Natural killer cell (primary cell): ENCODE results near the gene LAMA4. TPM values are rescaled to one million over a fixed set of nuclear protein-coding genes. Genes with fewer than 3 reads are reported as not detected.

Experiments used
- ATAC-seq, 3 donors: fragments of 150-1000 bp in 2 of 3; fragments of 200-7000 bp in 1 of 3; cut with Tn5 transposase; 1 replicate in 1 of 3; 2 replicates in 2 of 3; pipeline ENCODE4 v1.10.0; 2021; ENCODE audit warnings: mild to moderate bottlenecking in 2 of 3, moderate library complexity in 2 of 3
- DNase-seq, 2 donors: peaks; one replicate each; pipeline versions ENCODE4 v3.0.0 to v3.0.0-alpha.2; 2013 to 2021; ENCODE audit warnings: mixed read lengths in 1 of 2
- H3K27ac ChIP-seq: one replicate; pipeline ENCODE4 v1.5.1; 2013; ENCODE audit warnings: mild to moderate bottlenecking, low read length
- H3K27me3 ChIP-seq: one replicate; pipeline ENCODE4 v1.6.1; 2013; ENCODE audit warnings: low read length; ENCODE audit not compliant: control insufficient read depth, insufficient read depth
- H3K36me3 ChIP-seq: one replicate; pipeline ENCODE4 v1.6.1; 2013; ENCODE audit warnings: low read length; ENCODE audit not compliant: control insufficient read depth, insufficient read depth
- H3K4me1 ChIP-seq: one replicate; pipeline ENCODE4 v1.6.1; 2013; ENCODE audit warnings: low read length; ENCODE audit not compliant: control insufficient read depth, insufficient read depth
- H3K4me3 ChIP-seq: one replicate; pipeline ENCODE4 v1.5.1; 2013; ENCODE audit warnings: low read length
- H3K9me3 ChIP-seq: one replicate; pipeline ENCODE4 v1.6.1; 2013; ENCODE audit warnings: low read length; ENCODE audit not compliant: control insufficient read depth, insufficient read depth
- H3K27ac Mint-ChIP-seq, 2 donors: one replicate each; pipeline ENCODE4 v1.8.0; 2022; ENCODE audit warnings: mild to moderate bottlenecking in 2 of 2, mixed read lengths in 2 of 2, moderate library complexity in 1 of 2
- H3K27me3 Mint-ChIP-seq, 2 donors: one replicate each; pipeline ENCODE4 v1.8.0; 2022; ENCODE audit warnings: low read depth in 2 of 2, mixed read lengths in 2 of 2
- H3K36me3 Mint-ChIP-seq: one replicate; pipeline ENCODE4 v1.8.0; 2022; ENCODE audit warnings: mixed read lengths
- H3K4me1 Mint-ChIP-seq, 2 donors: one replicate each; pipeline ENCODE4 v1.8.0; 2022; ENCODE audit warnings: mixed read lengths in 2 of 2
- H3K4me3 Mint-ChIP-seq: one replicate; pipeline ENCODE4 v1.8.0; 2022; ENCODE audit warnings: mild to moderate bottlenecking, moderate library complexity, mixed read lengths
- H3K9me3 Mint-ChIP-seq, 2 donors: one replicate each; pipeline ENCODE4 v1.8.0; 2022; ENCODE audit warnings: mixed read lengths in 2 of 2
- CTCF ChIP-seq: fragments of 200-600 bp; IDR thresholded peaks from one replicate; pipeline ENCODE4 v1.8.0; 2022; ENCODE audit warnings: antibody characterized with exemption
- WGBS: methylation state at CpG from one replicate; pipeline ENCODE4 v1.1.7; 2013; ENCODE audit warnings: missing lambda C conversion rate; ENCODE audit not compliant: insufficient coverage; 5-methylcytosine and 5-hydroxymethylcytosine counted together
- intact Hi-C: fragments of 100-400 bp; cut with micrococcal nuclease; formaldehyde crosslinking; loops from one replicate; pipeline ENCODE4 v1.14.2; 2022
- total RNA-seq, 4 donors: library from RNA; stranded (reverse); fragments of 120-200 nt in 1 of 4; gene quantifications; one replicate each; pipeline versions ENCODE4 v1.2.3 to v1.2.4, GENCODE V29; 2013 to 2022

The LAMA4 gene
- total RNA-seq, 3 donors from 2014 or later (not counting 1 experiment from before 2014, with no cell fraction given): not detected

GRCh38 chr6:112284603-112285002, 30.2 kb upstream of the LAMA4 start:
- no peak overlapping the region for H3K27ac ChIP-seq
- H3K27me3 Mint-ChIP-seq: peaks cover 65 to 88% of the 10 kb centered on the region in 2 donors
- H3K27me3 ChIP-seq: peaks cover 48% of the 10 kb centered on the region
- intact Hi-C loops: no loop called here
- no peaks in the 10 kb centered on the region for H3K36me3 ChIP-seq
- H3K4me3 ChIP-seq: no peak overlapping the region
- H3K4me1 Mint-ChIP-seq: peaks cover 22 to 28% of the 10 kb centered on the region in 2 donors
- H3K9me3 ChIP-seq: no peaks in the 10 kb centered on the region
- no peak overlapping the region for H3K27ac Mint-ChIP-seq
- DNase-seq: no peak
- H3K36me3 Mint-ChIP-seq: no peaks in the 10 kb centered on the region
- no peak for TF ChIP-seq CTCF
- H3K9me3 Mint-ChIP-seq: no peaks in the 10 kb centered on the region
- no peak overlapping the region for H3K4me3 Mint-ChIP-seq
- peaks cover 13% of the 10 kb centered on the region for H3K4me1 ChIP-seq
- no peak for ATAC-seq

GRCh38 chr6:112283621-112284020, 29.3 kb upstream of the LAMA4 start:
- Histone ChIP-seq H3K4me3 (no peak overlapping the region), H3K9me3 (no peaks in the 10 kb centered on the region), H3K27ac (no peak overlapping the region), H3K4me1 (peaks cover 13% of the 10 kb centered on the region), H3K27me3 (peaks cover 54% of the 10 kb centered on the region), H3K36me3 (no peaks in the 10 kb centered on the region)
- WGBS: 100% methylated on average over 3 of the region's 4 CpGs
- intact Hi-C loops: no loop called here
- peaks cover 22 to 28% of the 10 kb centered on the region in 2 donors for H3K4me1 Mint-ChIP-seq
- no peaks in the 10 kb centered on the region for H3K36me3 Mint-ChIP-seq
- ATAC-seq (no peak), DNase-seq (no peak)
- H3K27ac Mint-ChIP-seq: no peak overlapping the region
- H3K4me3 Mint-ChIP-seq: no peak overlapping the region
- no peak for TF ChIP-seq CTCF
- H3K27me3 Mint-ChIP-seq: peaks cover 61 to 89% of the 10 kb centered on the region in 2 donors
- H3K9me3 Mint-ChIP-seq: no peaks in the 10 kb centered on the region

- Mint-ChIP-seq H3K9me3 (no peaks in the 10 kb centered on the region), H3K36me3 (no peaks in the 10 kb centered on the region), H3K4me1 (peaks cover 14 to 18% of the 10 kb centered on the region in 2 donors), H3K4me3 (no peak overlapping the region), H3K27me3 (peaks cover 58 to 89% of the 10 kb centered on the region in 2 donors), H3K27ac (no peak overlapping the region)
- H3K4me1 ChIP-seq: peaks cover 13% of the 10 kb centered on the region
- 87% methylated on average over 3 of the region's 4 CpGs for WGBS
- intact Hi-C loops: no loop called here
- no peaks in the 10 kb centered on the region for H3K9me3 ChIP-seq
- no peak overlapping the region for H3K4me3 ChIP-seq
- H3K27ac ChIP-seq: no peak overlapping the region
- ATAC-seq: no peak
- TF ChIP-seq CTCF: no peak
- no peak for DNase-seq
- peaks cover 44% of the 10 kb centered on the region for H3K27me3 ChIP-seq
- no peaks in the 10 kb centered on the region for H3K36me3 ChIP-seq
Observed at GRCh38 chr6:112281821-112282615, 27.7 kb upstream of the LAMA4 start.
